GM21717 (cell line): ENCODE measurements around the gene IRX5.

Experiments used
- ATAC-seq: cut with Tn5 transposase; IDR thresholded peaks from one replicate; pipeline ENCODE4 v1.9.1; 2021; ENCODE audit warnings: mild to moderate bottlenecking, moderate library complexity; ENCODE audit not compliant: unreplicated experiment

Gene IRX5

DNA sequence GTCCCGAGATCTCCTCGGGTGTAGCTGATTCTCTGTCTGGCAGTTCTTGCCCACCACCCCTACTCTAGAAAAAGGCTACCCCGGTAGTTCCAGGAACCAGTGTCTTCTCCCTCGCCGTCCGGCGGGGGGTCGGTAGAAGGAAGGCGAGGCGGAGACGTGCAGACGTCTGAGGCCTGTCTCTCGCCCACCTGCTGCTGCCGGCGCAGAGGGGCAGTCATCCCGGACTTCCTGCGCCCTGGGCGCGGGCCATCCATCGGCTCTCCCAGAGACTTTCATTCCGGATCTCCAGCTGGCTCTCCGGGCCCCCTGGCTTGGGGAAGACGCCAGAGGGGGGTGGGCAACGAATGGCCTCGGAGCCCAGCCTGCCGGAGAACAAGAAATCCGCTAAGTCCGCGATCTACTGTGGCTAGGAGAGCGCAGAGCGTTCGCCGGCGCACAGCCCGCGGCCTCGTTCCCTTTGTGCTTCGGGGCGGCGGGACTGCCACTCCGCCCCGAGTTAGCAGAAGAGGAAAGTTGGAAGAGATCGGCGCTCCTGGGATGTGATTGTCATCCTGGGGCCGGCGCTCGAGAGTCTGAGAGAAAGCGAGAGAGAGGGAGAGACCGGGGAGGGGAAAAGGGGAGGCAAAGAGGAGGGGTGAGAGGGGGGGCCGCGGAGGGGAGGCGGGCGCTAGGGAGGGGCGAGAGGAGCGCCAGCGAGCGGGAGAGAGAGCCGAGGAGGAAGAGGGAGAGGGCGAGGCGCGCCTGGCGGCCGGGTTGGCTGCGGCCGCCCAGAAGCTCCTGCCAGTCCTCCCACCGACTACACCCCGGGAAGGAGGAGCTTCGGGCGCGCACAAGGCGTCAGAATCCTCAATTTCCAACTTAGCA, at the start of gene IRX5:
TSS of gene IRX5 (plus strand) at position 861 of the 864 bp plus-strand sequence. CDS start 334 bp downstream, outside the sequence.
- no peak for ATAC-seq

DNA sequence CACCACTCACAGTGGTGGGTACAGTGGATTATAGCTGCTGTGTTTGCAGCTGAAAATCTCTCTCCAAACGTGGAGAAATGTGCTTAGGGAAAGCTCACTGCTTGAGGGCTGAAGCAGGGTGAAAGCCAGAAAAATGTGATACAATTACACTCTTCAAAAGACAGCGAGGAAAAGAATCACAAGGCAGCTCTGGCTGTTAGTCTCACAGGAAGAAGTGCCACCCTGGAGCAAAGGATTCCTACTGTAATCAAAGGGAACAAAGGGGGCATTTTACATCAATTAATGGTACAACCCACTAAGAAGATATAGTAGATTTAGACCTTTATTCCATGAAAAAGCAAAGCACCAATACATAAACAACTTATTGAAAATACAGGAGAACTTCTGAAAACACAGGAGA, 48.1 kb upstream of the IRX5 start:
- no peak for ATAC-seq

DNA sequence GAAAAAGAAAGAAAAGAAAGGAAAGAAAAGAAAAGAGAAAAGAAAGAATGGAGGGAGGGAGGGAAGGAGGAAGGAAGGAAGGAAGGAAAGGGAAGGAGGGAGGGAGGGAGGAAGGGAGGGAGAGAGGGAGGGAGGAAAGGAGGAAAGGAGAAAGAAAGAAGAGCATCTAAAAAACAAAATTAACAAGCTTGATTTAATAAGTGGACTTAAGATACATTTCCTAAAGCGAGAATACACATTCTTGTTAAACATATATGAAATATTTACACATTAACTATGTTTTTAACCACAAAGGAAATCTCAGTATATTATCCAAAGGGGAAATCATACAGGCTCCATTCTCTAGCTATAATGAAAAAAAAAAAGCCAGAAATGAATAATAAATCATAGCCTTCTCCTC, 47.3 kb upstream of the IRX5 start:
- no peak for ATAC-seq

DNA sequence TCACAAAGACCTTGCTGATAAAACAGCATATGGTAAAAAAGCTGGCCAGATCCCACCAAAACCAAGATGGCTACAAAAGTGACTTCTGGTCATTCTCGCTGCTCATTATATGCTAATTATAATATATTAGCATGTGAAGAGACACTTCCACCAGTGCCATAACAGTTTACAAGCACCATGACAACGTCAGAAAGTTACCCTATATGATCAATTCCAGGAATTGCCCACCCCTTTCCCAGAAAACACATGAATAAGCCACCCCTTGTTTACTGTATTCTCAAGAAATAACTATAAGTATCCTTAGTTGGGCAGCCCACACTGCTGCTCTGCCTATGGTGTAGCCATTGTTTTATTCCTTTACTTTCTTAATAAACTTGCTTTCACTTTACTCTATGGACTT, 44.6 kb upstream of the IRX5 start:
- no peak for ATAC-seq

DNA sequence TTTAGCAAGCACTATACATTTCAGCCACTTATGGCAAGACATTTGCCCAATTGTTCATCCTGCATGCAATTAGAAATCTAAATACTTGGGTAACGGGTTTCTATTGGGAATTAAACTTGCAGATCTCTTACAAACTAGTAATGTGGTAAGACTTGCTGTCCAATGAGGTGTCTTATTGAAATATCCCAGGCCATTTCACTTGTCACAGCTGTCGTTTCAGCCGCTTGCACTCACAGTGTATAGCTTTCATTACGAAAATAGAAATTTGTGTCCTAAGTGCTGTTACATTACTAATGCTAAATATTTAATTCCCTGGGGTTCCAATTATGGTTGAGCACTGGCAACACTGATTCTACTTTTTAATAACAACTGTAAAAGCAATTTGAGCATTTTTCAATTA, 40.3 kb upstream of the IRX5 start:
- no peak for ATAC-seq

DNA sequence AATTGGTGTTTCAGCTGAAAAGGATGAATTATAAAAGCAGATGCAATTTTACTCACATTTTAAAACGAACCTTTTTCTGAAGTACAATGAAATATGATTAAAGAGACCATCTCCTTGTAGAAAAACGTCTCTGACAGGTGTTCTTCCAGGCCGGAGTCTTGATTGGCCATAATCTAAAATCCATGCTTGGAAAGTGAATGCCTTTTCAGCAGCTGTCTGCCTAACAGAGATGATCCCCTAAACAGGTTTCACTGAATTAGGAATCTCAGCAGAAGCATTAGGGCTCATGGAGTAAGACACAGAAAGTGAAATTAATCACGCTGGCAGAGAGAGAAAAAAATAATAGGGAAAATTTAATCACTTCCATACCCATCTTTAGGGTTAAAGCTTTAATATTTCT, 39.3 kb upstream of the IRX5 start:
- no peak for ATAC-seq

DNA sequence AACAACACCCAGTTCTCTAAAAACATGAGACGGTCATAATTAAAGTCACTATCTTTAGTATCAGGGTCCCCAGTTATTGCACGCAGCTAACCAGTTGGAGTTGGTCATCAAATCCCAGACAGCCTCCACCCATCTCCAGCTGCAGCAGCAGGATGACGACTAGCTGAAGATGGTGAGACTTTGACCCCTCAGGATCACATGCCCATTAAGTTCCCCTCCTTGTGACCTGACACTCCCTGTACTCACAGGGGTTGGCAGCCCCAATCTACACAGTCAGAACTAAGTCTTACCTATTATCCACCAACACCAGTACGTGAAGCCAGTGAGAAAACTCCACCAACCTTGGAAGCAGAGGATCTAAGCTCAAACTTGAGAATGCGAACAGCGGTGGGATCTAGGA, 37.7 kb upstream of the IRX5 start:
- ATAC-seq = no peak

DNA sequence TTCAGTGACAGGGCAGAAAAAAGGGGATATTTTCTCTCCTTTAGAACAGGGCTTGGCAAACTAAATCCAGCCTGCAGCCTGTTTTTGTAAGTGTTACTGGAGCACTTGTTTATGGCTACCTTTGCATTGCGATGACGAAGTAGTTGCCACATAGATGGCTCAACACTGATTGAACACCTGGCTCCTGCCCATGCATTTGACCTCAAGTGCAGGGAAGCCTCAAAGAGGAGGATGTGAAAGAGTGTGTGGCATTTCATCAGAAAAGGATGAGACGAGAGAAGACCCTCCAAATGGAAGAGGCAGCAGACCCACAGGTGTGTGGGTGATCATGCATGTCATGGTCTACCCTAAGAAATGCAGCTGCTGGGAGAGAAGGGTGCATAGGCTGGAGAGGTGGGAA, 32.7 kb upstream of the IRX5 start:
- ATAC-seq = no peak

DNA sequence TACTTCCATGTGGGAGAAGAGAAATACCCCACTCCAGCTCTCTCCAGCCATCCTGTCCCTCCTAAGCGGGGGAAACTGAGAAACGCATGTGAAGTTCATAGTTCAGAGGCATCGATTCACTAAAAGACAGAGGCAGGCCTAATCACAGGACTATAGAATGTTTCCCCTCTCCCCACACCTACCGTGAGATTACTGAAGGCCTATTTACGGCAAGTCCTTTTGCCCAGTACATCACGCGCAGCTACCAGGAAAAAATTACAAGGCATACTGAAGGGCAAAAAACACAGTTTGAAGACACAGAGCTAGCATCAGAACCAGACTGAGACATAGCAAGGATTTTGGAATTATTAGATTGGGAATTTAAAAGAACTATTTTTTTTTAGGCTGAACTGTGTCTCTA, 29.1 kb upstream of the IRX5 start:
- ATAC-seq = no peak

DNA sequence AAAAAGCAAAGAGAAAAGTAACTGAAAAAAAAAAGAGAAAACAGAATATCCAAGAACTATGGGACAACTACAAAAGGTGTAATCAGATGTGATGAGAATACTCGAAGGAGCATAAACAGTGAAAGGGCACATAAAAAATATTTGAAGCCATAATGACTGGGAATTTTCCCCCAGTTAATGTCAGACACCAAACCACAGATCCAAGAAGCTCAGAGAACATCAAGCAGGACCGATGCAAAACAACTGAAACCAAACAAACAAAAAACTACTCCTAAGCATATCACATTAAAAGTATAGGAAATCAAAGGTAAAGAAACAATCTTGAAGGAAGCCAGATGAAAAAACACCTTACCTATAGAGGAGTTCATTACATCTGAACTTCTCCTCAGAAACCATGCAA, 27.6 kb upstream of the IRX5 start:
- no peak for ATAC-seq

DNA sequence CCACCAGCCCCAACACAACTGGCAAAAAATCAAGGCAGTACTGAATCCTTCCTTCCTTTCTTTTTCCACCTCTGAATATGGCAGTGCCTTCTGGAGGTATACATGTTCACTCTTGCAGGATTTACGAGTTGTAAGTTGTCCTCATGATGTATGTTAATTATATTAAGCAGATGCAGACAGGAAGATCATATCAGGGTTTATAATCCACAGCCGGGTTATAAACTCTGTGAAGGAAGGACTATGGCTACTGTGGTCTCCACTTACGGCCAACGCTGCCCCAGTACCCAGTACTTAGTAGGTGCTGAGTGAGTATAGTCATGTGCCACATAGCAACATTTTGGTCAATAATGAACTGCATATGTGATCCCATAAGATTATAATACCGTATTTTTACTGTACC, 19.6 kb upstream of the IRX5 start:
- no peak for ATAC-seq

DNA sequence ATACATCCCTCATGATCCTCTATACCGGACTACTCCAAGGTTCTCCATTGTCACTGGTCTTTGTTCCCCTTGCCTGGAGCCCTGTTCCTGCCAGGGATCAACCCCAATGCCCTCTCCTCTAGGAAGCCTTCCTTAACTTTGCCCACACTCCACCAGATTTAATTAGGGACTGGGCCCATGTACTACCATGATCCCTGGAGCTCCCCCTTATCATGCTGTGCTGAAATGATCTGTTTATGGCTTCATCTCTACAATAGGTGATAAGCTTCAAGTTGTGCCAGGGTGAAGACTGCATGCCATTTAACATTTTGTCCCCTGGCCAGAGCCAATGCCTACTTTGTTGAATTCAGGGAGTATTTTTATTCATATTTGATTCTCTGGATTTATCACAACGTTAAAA, 17.9 kb upstream of the IRX5 start:
- ATAC-seq = no peak

DNA sequence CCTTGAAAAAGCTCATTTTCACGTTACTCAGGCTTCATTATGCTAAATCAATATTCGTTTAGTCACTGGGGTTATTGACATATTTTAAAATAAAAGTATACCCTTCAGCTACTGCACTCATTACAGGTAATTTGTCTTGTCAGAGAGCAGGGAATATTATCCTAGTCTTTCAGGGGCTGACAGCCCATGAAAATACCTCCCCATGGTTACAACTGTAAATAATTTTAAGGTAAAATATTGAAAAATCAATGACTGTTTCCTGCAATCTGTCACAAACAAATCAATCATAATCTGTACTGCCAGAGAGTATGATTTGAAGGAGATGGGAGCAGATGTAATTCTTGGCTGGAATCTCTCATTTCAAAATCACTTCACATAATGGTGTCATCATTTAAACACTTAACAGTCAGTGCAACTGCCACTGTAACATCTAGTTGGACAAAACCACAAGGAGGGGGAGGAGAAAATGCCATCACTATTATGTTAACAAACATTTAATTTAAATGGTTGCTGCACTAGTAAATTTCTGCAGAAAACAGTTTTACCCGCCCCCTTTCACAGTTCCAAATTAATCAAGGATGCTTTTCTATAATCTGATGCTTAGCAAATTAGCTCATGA, 9.3 kb upstream of the IRX5 start:
- ATAC-seq = no peak

DNA sequence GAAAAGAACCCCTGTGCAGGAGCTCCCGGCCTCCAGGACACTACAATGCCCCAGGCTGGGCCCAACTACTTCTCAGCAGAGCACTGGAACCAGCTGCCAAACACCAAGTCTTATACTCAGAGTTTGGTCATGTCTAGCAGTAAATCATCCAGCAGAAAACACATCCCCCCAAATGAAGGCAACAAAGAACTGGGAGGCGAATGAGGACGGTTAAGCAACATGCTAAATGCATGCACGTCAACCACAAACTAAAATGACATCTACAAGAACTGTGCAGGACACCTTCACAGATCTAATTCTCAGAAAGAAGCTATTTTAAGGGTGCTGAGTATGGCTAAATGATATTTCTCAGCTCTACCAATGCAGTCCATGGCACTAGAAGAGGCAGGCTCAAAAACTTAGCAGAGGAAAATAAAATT, 7.6 kb upstream of the IRX5 start:
- ATAC-seq = no peak

DNA sequence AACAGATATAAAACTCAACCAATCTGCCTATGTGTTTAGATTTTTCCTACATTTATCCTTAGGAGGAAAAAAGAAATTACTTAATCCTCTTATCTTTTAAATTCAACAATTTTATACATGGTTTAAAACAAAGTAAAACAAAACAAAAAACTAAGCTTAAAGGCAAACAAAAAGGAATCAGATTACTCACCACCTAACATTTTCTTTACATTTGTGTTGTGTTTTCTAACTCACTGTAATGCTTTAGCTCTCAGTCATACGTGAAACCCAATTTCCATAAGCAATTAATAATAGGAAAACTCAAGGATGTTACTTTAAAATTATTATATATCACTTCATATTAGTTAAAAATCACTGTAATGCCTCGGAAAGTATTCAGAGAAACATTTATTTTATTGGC, 6.7 kb upstream of the IRX5 start:
- no peak for ATAC-seq

DNA sequence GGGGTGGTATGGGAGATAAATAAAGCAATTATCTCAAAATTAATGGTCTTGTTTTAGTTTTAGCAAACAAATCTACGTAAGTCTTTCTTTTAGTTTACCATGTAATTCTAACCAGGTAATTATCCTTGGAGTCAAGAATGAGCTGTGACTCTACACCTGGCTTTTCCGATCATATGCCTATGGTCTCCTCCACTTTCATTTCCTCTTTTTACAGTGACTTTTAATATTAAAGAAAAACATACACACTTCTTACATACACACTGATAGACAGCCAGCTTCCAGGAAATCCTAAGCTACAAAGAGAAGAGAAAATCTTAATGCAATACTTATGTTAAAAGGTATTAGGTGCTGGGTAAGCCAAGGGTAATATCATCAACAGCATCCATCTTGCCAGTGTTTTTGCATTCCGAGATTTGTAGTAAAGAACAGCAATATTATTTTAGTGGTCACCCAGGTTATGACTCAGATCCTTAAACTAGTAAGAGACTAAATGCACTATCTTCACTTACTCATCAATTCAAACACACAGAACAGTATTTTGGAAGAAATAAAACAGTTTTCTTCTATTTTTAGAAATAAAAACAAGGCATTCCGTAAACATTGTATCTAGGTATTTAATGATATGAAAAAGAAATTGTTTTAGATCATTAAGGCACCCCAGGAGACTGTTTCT, 4.4 kb upstream of the IRX5 start:
- no peak for ATAC-seq

DNA sequence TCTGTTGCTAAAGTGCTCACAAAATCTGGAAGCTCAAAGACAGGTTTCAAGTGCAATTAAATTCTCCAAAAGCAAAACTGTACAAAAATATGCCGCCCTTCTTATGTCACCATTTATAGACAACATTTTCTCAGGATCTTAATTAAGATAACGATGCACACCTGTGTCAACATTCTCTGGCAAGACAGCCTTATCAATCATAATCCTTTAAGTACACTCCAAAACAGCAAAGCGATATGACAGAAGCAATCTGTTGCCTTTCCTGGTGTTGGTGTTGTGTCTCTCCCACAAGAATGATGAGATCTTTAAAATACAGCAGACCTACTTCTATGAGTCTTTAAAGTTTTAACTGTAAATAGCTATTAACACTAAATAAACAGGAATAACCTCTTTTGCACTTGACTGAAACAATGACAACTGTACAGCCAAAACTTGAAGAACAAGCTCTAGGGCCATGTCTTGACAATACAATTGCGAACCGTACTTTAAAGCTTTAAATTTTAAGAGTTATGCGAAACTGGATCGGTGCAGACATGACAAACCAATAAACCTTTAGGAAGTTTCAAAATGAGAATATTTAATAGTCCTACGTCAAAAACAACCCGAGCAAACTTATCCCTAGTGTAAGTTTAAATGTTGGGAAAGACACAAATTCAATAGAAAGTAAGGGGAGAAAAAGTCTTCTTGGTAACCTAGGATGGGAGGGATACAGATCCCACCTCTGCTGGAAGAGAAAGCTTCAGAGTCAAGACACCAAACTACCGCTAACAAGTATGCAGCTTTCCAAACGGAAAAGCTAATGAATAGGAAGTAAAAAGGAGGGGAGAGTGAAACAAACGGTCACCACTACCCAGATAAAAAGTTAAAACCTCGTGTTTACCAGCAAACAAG, 3.3 kb upstream of the IRX5 start:
- no peak for ATAC-seq

DNA sequence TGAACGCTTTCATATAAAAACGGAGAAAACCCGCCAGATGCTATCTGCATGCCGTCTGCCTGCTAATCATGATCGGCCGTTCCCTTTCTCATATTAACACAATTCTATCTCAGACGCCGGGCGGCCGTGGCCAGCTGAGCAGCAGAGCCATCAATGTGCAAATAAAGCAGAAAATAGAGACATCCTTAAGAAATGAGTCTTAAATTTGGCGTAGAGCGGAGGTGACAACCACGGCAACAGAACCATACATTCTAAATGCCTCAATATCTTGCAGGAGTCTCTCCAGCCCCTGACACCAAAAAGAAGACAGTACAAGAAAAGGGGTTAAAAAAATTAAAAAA, 2.7 kb upstream of the IRX5 start:
- ATAC-seq = no peak

DNA sequence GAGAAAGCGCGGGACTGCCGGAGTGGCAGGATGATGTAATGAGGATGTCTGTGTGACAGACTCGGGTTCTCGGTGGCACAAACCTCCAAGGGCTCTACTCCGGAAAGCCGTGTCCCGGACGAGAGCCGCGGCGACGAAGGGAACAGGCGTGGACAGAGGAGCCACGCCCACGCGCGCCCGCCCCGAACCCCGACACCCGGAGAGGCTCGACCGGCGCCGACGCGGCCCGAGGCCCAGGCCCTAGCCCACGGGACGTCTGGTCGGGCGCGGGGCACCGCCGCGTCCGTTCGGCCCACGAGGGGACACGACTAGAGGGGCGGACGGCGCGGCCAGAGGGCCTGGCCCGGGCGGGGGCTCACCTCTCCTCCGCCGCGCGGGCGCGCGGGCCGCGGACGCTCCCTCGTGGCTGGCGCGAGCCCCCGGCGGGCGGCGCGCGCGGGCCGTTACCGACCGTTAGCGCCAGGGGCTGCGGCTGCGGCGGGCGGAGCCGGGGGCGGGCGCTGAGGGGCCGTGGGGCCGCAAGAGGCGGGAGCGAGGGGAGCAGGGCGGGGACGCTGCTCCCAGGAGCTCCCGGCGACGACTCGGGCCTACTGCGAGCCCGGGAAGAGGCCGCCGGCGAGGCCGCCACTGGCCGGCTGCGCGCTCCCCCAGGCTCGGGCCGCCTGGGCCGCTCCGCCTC, 2.1 kb upstream of the IRX5 start:
- ATAC-seq = peak; percentile 29
